Cardiac muscle cell (in vitro differentiated cells and primary cell): ENCODE measurements around the gene NECAB3. TPM values are rescaled to one million over a fixed set of nuclear protein-coding genes. Genes with fewer than 3 reads are reported as not detected.

Experiments used
- DNase-seq, 2 donors: peaks; one replicate each; pipeline versions ENCODE4 v3.0.0 to v3.0.0-alpha.2; 2010 to 2017; ENCODE audit warnings: low read depth in 1 of 2, low spot score in 1 of 2
- H3K27ac ChIP-seq: fragments of 200-600 bp; sonication (generic); 2 replicates; pipeline ENCODE4 v1.5.1; 2016
- H3K27me3 ChIP-seq: fragments of 200-600 bp; sonication (generic); 2 replicates; pipeline ENCODE4 v1.6.0; 2016; ENCODE audit warnings: control low read depth
- H3K36me3 ChIP-seq: fragments of 200-600 bp; sonication (generic); 2 replicates; pipeline ENCODE4 v1.5.1; 2016; ENCODE audit warnings: control low read depth
- H3K4me1 ChIP-seq: fragments of 200-600 bp; sonication (generic); 2 replicates; pipeline ENCODE4 v1.8.1; 2017; ENCODE audit warnings: low read depth, mild to moderate bottlenecking, mixed run types
- H3K4me3 ChIP-seq: fragments of 200-600 bp; sonication (generic); 2 replicates; pipeline ENCODE4 v1.5.1; 2016; ENCODE audit warnings: mild to moderate bottlenecking
- H3K9me3 ChIP-seq: fragments of 200-600 bp; sonication (generic); 2 replicates; pipeline ENCODE4 v1.5.1; 2017; ENCODE audit warnings: low read depth, mild to moderate bottlenecking, control low read depth
- polyA plus RNA-seq: library from polyadenylated mRNA; unstranded; fragments of >200 nt; fragmentation: Nextera tagmentation; extraction: Ambion mirVana; gene quantifications from 2 replicates; pipeline ENCODE4 v1.2.1, GENCODE V29; 2016
- total RNA-seq: library from RNA; depleted of rRNA; stranded (reverse); fragments of >200 nt; gene quantifications from 2 replicates; pipeline ENCODE4 v1.2.3, GENCODE V29; 2016
- TF ChIP-seq, protein P1 (sequence below): IDR thresholded peaks from 2 replicates; pipeline ENCODE4 v1.5.1; 2012; ENCODE audit warnings: low read depth, mild to moderate bottlenecking, low read length

The NECAB3 gene
- total and polyA plus RNA-seq, 2 experiments from 2014 or later, result 93.1 to 187 TPM

DNA sequence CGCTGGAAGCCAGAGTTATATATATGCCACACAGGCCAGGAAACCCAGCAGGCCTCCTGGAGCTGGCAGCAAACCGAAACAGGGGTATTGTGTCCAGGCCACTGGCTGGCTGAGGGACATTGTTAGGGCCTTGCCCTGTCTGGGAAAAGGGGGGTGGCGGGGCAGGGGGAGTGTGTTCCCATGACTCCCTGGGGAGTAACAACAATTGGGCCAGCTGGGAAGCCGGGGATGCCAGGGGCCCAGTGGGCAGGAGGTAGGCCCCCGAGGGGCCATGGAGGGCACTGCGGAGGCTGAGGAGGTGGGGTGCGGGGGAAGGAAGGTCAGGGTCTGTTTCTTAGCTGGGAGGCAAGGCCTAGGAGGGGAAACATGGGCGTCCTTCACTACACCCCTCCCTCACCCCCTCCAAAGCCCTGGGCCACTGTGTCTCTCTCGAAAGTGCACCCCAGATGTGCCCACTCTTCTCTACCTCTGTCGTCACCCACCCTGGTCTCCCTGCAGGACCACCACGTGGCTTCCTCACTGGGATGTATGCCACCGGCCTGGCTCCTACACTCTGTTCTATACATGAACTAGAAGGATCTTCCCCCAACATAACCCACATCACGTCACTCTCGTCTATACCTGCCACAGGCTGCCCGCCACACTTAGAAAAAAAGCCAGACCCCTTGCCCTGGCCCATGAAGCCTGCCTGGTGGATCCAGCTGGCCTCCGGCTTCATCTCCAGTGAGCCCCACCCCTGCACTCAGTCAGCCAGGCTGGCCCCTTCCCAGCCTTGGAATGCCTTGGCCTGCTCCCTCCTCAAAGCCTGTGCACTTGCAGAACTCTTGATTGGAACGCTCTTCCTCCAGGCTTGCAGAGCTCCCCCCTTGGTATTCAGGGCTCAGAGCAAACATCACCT lies 19.8 kb upstream of the NECAB3 start:
- Histone ChIP-seq H3K4me3 (no peak overlapping the region), H3K4me1 (peaks cover 17% of the 10 kb centered on the region), H3K27ac (no peak overlapping the region), H3K36me3 (no peaks in the 10 kb centered on the region), H3K27me3 (no peaks in the 10 kb centered on the region), H3K9me3 (no peaks in the 10 kb centered on the region)
- TF ChIP-seq, protein P1, sequence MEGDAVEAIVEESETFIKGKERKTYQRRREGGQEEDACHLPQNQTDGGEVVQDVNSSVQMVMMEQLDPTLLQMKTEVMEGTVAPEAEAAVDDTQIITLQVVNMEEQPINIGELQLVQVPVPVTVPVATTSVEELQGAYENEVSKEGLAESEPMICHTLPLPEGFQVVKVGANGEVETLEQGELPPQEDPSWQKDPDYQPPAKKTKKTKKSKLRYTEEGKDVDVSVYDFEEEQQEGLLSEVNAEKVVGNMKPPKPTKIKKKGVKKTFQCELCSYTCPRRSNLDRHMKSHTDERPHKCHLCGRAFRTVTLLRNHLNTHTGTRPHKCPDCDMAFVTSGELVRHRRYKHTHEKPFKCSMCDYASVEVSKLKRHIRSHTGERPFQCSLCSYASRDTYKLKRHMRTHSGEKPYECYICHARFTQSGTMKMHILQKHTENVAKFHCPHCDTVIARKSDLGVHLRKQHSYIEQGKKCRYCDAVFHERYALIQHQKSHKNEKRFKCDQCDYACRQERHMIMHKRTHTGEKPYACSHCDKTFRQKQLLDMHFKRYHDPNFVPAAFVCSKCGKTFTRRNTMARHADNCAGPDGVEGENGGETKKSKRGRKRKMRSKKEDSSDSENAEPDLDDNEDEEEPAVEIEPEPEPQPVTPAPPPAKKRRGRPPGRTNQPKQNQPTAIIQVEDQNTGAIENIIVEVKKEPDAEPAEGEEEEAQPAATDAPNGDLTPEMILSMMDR, result no peak
- no peak for DNase-seq

DNA sequence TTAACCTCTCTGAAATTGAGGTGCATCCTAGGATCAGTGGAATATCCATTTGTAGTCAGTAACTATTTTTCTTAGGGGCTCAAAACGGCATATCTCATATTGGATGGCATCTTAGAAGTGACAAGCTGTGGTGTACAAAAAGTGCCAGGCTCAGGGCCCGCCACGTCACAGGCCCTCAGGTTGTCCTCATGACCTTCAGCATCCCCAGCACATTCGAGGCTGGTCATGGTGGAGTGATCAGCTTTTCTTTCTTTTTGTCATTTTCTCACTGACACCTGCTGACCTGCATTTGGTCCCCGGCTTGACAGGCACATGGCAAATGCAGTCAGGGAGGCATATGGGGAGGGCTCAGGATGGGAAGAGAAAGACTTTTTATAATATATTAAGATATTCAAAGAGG lies 19.1 kb upstream of the NECAB3 start:
- TF ChIP-seq, protein P1, result no peak

DNA sequence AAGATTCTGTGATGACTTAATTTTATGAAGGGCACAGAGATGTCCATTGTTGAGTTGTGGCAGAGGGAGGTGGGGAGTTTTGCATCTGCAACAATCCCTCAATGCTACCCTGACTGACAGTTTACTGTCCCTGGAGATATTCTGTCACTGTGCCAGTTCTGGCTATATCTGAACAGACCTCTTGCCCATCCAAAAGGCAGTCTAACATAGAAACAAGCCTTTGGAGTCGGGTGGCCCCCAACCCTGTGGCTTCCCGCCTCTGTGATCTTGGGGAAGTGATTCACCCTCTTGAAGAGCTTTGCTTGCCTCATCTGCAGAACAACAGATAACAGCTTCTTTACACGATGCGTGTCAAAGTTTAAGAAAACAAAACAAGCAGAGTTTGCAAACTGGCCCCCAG lies 15.7 kb upstream of the NECAB3 start:
- TF ChIP-seq, protein P1, result no peak
- no peak overlapping the region for H3K27ac ChIP-seq
- peaks cover 42% of the 10 kb centered on the region for H3K4me1 ChIP-seq
- no peaks in the 10 kb centered on the region for H3K36me3 ChIP-seq
- H3K9me3 ChIP-seq, result no peaks in the 10 kb centered on the region
- no peak overlapping the region for H3K4me3 ChIP-seq
- peak in 1 of 2 donors; percentile 85 for DNase-seq
- no peaks in the 10 kb centered on the region for H3K27me3 ChIP-seq

More for the DNA sequence above, 19.1 kb upstream of the NECAB3 start:
- no peaks in the 10 kb centered on the region for H3K9me3 ChIP-seq
- no peak overlapping the region for H3K4me3 ChIP-seq
- H3K27ac ChIP-seq, result no peak overlapping the region
- peaks cover 23% of the 10 kb centered on the region for H3K4me1 ChIP-seq
- no peaks in the 10 kb centered on the region for H3K36me3 ChIP-seq
- no peak for DNase-seq
- H3K27me3 ChIP-seq, result no peaks in the 10 kb centered on the region

DNA sequence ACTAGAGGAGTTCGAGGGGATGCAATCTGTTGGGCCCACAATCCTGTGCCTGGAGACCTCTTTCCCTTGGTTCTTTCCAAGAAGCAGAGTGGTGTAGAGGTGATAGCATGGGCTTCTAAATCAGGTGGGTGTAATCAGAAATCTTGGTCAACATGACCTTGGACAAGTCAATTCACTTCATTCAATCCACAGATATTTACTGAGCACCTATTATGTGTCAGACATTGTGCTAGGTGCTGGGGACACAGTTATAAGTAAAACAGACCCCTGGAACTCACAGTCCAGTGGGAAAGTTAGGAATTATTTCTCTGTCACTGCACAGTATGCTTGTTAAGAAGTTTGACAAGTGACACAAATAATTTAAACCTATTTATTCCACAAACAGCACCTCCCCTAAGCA lies 15.3 kb upstream of the NECAB3 start:
- TF ChIP-seq, protein P1, result no peak
- H3K27ac ChIP-seq, result peak overlapping the region; percentile 28
- no peak for DNase-seq
- H3K36me3 ChIP-seq, result no peaks in the 10 kb centered on the region
- no peaks in the 10 kb centered on the region for H3K27me3 ChIP-seq
- peaks cover 46% of the 10 kb centered on the region for H3K4me1 ChIP-seq
- H3K4me3 ChIP-seq, result no peak overlapping the region
- no peaks in the 10 kb centered on the region for H3K9me3 ChIP-seq

DNA sequence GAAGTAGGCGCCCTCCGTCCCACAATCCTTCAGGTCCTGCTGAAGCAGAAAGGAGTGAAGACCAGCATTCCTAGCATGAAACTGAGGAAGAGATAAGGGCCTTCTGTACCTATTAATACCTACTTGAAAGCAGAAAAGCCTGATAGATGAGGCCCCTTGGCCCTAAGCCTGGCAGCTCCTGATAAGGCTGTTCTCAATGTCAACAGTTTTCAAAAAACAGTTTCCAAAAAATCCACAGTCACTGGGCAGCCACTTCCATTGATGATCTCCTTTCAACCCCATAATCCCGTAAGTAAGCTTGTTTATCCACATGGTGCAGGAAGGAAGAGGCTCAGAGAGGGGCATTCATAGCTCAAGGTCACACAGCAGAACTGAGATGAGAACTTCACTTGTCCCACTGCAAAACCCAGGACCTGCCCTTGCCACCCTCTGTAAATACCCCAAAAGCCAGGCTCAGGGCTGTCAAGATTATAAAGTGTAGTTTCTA lies 14.8 kb upstream of the NECAB3 start:
- H3K27ac ChIP-seq, result peak overlapping the region; percentile 28
- no peaks in the 10 kb centered on the region for H3K9me3 ChIP-seq

More for the DNA sequence above, 14.8 kb upstream of the NECAB3 start:
- H3K4me1 ChIP-seq, result peaks cover 43% of the 10 kb centered on the region
- H3K27me3 ChIP-seq, result no peaks in the 10 kb centered on the region
- TF ChIP-seq, protein P1, result no peak
- H3K4me3 ChIP-seq, result no peak overlapping the region
- no peaks in the 10 kb centered on the region for H3K36me3 ChIP-seq
- peak in 1 of 2 donors; percentile 77 for DNase-seq
